ENCODE measurements around the gene PRKCE.

- TF ChIP-seq CTCF (IDR thresholded peaks at IDR 0.05; ENCODE audit: extremely low read depth in 1 of 2, insufficient read depth in 1 of 2, low read depth in 1 of 2, low read length in 2 of 2), result no peak
- no peak for TF ChIP-seq EZH2 (IDR thresholded peaks at IDR 0.05; ENCODE audit: borderline replicate concordance, low read depth, low read length, severe bottlenecking)
- TF ChIP-seq POLR2AphosphoS5 (IDR thresholded peaks at IDR 0.05; ENCODE audit: insufficient read depth, low read depth, low read length), result no peak
- TF ChIP-seq MAX (IDR thresholded peaks at IDR 0.05; ENCODE audit: insufficient read depth, insufficient read length), result no peak
- TF ChIP-seq POLR2A (IDR thresholded peaks at IDR 0.05; ENCODE audit: low read depth, low read length), result no peak
- TF ChIP-seq MYC (IDR thresholded peaks at IDR 0.05; ENCODE audit: low read depth, low read length), result no peak
- TF ChIP-seq FOS (IDR thresholded peaks at IDR 0.05; ENCODE audit: borderline replicate concordance, insufficient read depth, low read length), result no peak
These were observed 119.8 kb downstream of the PRKCE start for GRCh38 chr2:45771261-45771660.
